HepG2 (cell line): ENCODE data around the gene ITPK1. TPM values are rescaled to one million over a fixed set of nuclear protein-coding genes. Genes with fewer than 3 reads are reported as not detected.
A peak's percentile ranks its signal among the peaks of the same experiment; 100 is the strongest.

Source experiments
- DMAP1 ChIP-seq: IDR thresholded peaks from 2 replicates; pipeline ENCODE4 v1.6.1; 2016
- DPF2 ChIP-seq: sonication (generic); formaldehyde crosslinking; IDR thresholded peaks from 2 replicates; pipeline ENCODE4 v1.4.0; 2020; ENCODE audit warnings: mild to moderate bottlenecking, low read depth, missing genetic modification reagents, borderline replicate concordance
- ERF ChIP-seq: IDR thresholded peaks from 2 replicates; pipeline ENCODE4 v1.6.1; 2018; ENCODE audit warnings: missing biosample characterization, missing genetic modification reagents
- GATAD2A ChIP-seq: IDR thresholded peaks from 2 replicates; pipeline ENCODE4 v1.6.1; 2016
- NCOR1 ChIP-seq: fragments of 200-600 bp; sonication (generic); IDR thresholded peaks from 2 replicates; pipeline ENCODE4 v1.7.0; 2017; ENCODE audit warnings: antibody characterized with exemption, low read length, borderline replicate concordance
- NR2F1 ChIP-seq, 2 experiments: fragments of 450-650 bp in 1 of 2; formaldehyde crosslinking in 1 of 2; IDR thresholded peaks; 2 replicates each; pipeline versions ENCODE4 v1.5.0 to v1.6.1; 2016 to 2020; ENCODE audit warnings: mild to moderate bottlenecking in 1 of 2, missing compliant biosample characterization in 1 of 2, missing genetic modification reagents in 1 of 2, moderate library complexity in 1 of 2
- NR2F6 ChIP-seq, 2 experiments: IDR thresholded peaks; 2 replicates each; pipeline ENCODE4 v1.6.1; 2016; ENCODE audit warnings: antibody characterized with exemption in 1 of 2, mild to moderate bottlenecking in 1 of 2
- PAWR ChIP-seq: sonication (generic); formaldehyde crosslinking; IDR thresholded peaks from 2 replicates; pipeline ENCODE4 v1.4.0; 2020; ENCODE audit warnings: missing genetic modification reagents, mild to moderate bottlenecking, borderline replicate concordance
- SAP130 ChIP-seq: IDR thresholded peaks from 2 replicates; pipeline ENCODE4 v1.6.1; 2016; ENCODE audit warnings: low read depth
- SOX13 ChIP-seq, 3 experiments: fragments of 450-650 bp in 1 of 3; sonication (generic) in 1 of 3; formaldehyde crosslinking in 1 of 3; IDR thresholded peaks in 2 of 3; conservative IDR thresholded peaks in 1 of 3; 2 replicates each; pipeline versions ENCODE4 v1.5.0 to v1.6.1; 2016 to 2020; ENCODE audit warnings: antibody characterized with exemption in 1 of 3, mild to moderate bottlenecking in 1 of 3, missing compliant biosample characterization in 1 of 3, missing genetic modification reagents in 1 of 3, moderate library complexity in 1 of 3
- ZBTB38 ChIP-seq: sonication (generic); formaldehyde crosslinking; IDR thresholded peaks from 2 replicates; pipeline ENCODE4 v1.5.1; 2020; ENCODE audit warnings: mild to moderate bottlenecking, missing genetic modification reagents
- ZKSCAN5 ChIP-seq: sonication (generic); formaldehyde crosslinking; IDR thresholded peaks from 2 replicates; pipeline ENCODE4 v1.5.1; 2020; ENCODE audit warnings: mild to moderate bottlenecking, missing genetic modification reagents
- ZNF513 ChIP-seq: sonication (generic); formaldehyde crosslinking; conservative IDR thresholded peaks from 2 replicates; pipeline ENCODE4 v1.5.0; 2020; ENCODE audit warnings: missing genetic modification reagents
- ZNF570 ChIP-seq: sonication (generic); formaldehyde crosslinking; IDR thresholded peaks from 2 replicates; pipeline ENCODE4 v1.4.0; 2020; ENCODE audit warnings: mild to moderate bottlenecking, missing genetic modification reagents, borderline replicate concordance
- polyA plus RNA-seq, 8 experiments: library from polyadenylated mRNA; depleted of rRNA in 3 of 8; stranded (reverse) in 7 of 8; unstranded in 1 of 8; fragments of >200 nt; fragmentation: Illumina TruSeq in 4 of 8; extraction: Trizol in 4 of 8; gene quantifications; 2 replicates each; pipeline versions ENCODE4 v1.2.1 to v1.2.3, GENCODE V29; 2011 to 2016; ENCODE audit warnings: low read depth in 4 of 8, missing spikeins in 1 of 8, mixed read lengths in 1 of 8; ENCODE audit not compliant: insufficient read depth in 1 of 8
- total RNA-seq, 5 experiments: library from RNA; depleted of rRNA; stranded (reverse); fragments of >200 nt; fragmentation: Illumina TruSeq; extraction: Trizol; gene quantifications; 2 replicates each; pipeline ENCODE4 v1.2.3, GENCODE V29; 2016; ENCODE audit warnings: low read depth in 1 of 5
- TF ChIP-seq, protein P1 (sequence below): sonication (generic); formaldehyde crosslinking; IDR thresholded peaks from 2 replicates; pipeline ENCODE4 v1.4.0; 2020; ENCODE audit warnings: missing genetic modification reagents
- TF ChIP-seq, protein P2 (sequence below): sonication (generic); formaldehyde crosslinking; IDR thresholded peaks from 2 replicates; pipeline ENCODE4 v1.4.0; 2020; ENCODE audit warnings: mild to moderate bottlenecking, missing genetic modification reagents
- TF ChIP-seq, protein P3 (sequence below): sonication (generic); formaldehyde crosslinking; IDR thresholded peaks from 2 replicates; pipeline ENCODE4 v1.4.0; 2020; ENCODE audit warnings: missing genetic modification reagents
- TF ChIP-seq, protein P4 (sequence below): sonication (generic); formaldehyde crosslinking; IDR thresholded peaks from 2 replicates; pipeline ENCODE4 v1.5.0; 2020; ENCODE audit warnings: missing genetic modification reagents, mild to moderate bottlenecking, borderline replicate concordance
- TF ChIP-seq, protein P5 (sequence below): sonication (generic); formaldehyde crosslinking; IDR thresholded peaks from 2 replicates; pipeline ENCODE4 v1.9.0; 2021; ENCODE audit warnings: missing genetic modification reagents, mild to moderate bottlenecking, borderline replicate concordance

ITPK1 gene
- total and polyA plus RNA-seq, 2 of the 13 experiments (the other 11 are each of a cell fraction or from before 2014, with no cell fraction given): 20.5 to 47.5 TPM

DNA sequence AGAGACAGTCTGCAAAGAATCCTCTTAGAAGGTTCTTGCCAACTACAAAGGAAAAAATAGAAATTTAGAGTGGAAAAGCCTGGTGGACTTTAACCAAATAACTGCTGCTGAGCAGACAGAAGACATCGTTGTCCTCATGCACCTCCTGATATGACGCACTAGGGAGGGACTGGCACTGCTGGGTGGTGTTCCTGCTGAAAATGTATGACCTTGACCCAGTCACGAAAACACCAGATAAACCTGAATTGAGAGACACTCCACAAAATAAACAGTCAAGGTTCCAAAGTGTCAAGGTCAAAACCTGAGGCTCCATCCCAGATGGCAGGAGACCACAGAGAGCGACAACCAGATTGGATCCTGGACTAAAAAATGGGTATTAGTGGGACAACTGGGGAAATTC, 130.8 kb downstream of the ITPK1 start (continued):
- TF ChIP-seq, protein P1, sequence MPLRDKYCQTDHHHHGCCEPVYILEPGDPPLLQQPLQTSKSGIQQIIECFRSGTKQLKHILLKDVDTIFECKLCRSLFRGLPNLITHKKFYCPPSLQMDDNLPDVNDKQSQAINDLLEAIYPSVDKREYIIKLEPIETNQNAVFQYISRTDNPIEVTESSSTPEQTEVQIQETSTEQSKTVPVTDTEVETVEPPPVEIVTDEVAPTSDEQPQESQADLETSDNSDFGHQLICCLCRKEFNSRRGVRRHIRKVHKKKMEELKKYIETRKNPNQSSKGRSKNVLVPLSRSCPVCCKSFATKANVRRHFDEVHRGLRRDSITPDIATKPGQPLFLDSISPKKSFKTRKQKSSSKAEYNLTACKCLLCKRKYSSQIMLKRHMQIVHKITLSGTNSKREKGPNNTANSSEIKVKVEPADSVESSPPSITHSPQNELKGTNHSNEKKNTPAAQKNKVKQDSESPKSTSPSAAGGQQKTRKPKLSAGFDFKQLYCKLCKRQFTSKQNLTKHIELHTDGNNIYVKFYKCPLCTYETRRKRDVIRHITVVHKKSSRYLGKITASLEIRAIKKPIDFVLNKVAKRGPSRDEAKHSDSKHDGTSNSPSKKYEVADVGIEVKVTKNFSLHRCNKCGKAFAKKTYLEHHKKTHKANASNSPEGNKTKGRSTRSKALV: 0 out of 2 replicates have a peak, but pooled peaks have one; percentile 50
- TF ChIP-seq ERF (peak; percentile 73; the same call in 1 of the 2 replicates), DPF2 (peak; percentile 58), ZNF570 (CRISPR knock-in tag) (no peak), ZKSCAN5 (CRISPR knock-in tag) (no peak), PAWR (CRISPR knock-in tag) (no peak), NCOR1 (peak; percentile 99; the same call in 1 of the 2 replicates), GATAD2A (CRISPR knock-in tag) (peak; percentile 92), ZNF513 (CRISPR knock-in tag) (no peak), ZBTB38 (CRISPR knock-in tag) (0 out of 2 replicates have a peak, but pooled peaks have one; percentile 28), SOX13 (IDR thresholded peaks at IDR 0.05) (peak; percentile 58; the same call in 1 of the 2 replicates), SOX13 (CRISPR knock-in tag; conservative IDR thresholded peaks at IDR 0.05 in 1 of 2, IDR thresholded peaks at IDR 0.05 in 1 of 2) (peak in 1 of 2 experiments; percentile 92; a peak in 2 of 4 replicates), SAP130 (CRISPR knock-in tag) (peak; percentile 91), NR2F6 (IDR thresholded peaks at IDR 0.05) (peak; percentile 96), NR2F6 (CRISPR knock-in tag; IDR thresholded peaks at IDR 0.05) (peak; percentile 98), NR2F1 (CRISPR knock-in tag; IDR thresholded peaks at IDR 0.05) (peak; percentile 83 to 90), DMAP1 (peak; percentile 54; the same call in 1 of the 2 replicates)
- TF ChIP-seq, protein P2, sequence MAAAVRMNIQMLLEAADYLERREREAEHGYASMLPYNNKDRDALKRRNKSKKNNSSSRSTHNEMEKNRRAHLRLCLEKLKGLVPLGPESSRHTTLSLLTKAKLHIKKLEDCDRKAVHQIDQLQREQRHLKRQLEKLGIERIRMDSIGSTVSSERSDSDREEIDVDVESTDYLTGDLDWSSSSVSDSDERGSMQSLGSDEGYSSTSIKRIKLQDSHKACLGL (CRISPR knock-in tag): no peak
- TF ChIP-seq, protein P3, sequence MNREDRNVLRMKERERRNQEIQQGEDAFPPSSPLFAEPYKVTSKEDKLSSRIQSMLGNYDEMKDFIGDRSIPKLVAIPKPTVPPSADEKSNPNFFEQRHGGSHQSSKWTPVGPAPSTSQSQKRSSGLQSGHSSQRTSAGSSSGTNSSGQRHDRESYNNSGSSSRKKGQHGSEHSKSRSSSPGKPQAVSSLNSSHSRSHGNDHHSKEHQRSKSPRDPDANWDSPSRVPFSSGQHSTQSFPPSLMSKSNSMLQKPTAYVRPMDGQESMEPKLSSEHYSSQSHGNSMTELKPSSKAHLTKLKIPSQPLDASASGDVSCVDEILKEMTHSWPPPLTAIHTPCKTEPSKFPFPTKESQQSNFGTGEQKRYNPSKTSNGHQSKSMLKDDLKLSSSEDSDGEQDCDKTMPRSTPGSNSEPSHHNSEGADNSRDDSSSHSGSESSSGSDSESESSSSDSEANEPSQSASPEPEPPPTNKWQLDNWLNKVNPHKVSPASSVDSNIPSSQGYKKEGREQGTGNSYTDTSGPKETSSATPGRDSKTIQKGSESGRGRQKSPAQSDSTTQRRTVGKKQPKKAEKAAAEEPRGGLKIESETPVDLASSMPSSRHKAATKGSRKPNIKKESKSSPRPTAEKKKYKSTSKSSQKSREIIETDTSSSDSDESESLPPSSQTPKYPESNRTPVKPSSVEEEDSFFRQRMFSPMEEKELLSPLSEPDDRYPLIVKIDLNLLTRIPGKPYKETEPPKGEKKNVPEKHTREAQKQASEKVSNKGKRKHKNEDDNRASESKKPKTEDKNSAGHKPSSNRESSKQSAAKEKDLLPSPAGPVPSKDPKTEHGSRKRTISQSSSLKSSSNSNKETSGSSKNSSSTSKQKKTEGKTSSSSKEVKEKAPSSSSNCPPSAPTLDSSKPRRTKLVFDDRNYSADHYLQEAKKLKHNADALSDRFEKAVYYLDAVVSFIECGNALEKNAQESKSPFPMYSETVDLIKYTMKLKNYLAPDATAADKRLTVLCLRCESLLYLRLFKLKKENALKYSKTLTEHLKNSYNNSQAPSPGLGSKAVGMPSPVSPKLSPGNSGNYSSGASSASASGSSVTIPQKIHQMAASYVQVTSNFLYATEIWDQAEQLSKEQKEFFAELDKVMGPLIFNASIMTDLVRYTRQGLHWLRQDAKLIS (CRISPR knock-in tag): no peak
- TF ChIP-seq, protein P4, sequence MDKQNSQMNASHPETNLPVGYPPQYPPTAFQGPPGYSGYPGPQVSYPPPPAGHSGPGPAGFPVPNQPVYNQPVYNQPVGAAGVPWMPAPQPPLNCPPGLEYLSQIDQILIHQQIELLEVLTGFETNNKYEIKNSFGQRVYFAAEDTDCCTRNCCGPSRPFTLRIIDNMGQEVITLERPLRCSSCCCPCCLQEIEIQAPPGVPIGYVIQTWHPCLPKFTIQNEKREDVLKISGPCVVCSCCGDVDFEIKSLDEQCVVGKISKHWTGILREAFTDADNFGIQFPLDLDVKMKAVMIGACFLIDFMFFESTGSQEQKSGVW (CRISPR knock-in tag): no peak
- TF ChIP-seq, protein P5, sequence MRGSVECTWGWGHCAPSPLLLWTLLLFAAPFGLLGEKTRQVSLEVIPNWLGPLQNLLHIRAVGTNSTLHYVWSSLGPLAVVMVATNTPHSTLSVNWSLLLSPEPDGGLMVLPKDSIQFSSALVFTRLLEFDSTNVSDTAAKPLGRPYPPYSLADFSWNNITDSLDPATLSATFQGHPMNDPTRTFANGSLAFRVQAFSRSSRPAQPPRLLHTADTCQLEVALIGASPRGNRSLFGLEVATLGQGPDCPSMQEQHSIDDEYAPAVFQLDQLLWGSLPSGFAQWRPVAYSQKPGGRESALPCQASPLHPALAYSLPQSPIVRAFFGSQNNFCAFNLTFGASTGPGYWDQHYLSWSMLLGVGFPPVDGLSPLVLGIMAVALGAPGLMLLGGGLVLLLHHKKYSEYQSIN (CRISPR knock-in tag): no peak
